ENCODE data around the gene SHLD1.

The SHLD1 gene

GRCh38 chr20:5811746-5812145 lies 61.5 kb downstream of the SHLD1 start:
- DNase-seq (ENCODE audit: low read depth in 4 of 4, low spot score in 1 of 4): no peak

- no peak for DNase-seq (ENCODE audit: low read depth in 4 of 4, low spot score in 1 of 4)
These were observed 68.1 kb downstream of the SHLD1 start for GRCh38 chr20:5818346-5818681.

DNA sequence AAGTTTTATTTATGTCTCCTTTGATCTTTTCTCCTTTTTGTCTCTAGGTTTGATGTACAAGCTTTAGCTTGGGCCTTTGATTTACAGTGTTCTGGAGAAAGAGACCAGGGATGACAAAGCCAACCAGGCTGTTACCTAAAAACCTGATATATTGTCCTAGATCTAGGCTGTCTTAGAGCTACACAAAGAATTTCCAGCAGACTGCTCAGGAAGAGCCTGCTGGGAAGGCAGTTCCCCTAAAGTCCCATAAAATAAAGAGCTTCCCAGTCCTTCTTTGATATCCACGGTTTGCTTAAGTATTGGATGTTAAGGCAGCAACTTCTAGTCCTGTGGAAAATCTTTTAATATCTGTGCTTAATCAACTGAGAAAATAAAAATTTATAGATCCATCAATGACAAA lies 70.5 kb downstream of the SHLD1 start:
- no peak for DNase-seq (ENCODE audit: low read depth in 4 of 4, low spot score in 1 of 4)

GRCh38 chr20:5821627-5822215 lies 71.5 kb downstream of the SHLD1 start:
- DNase-seq (ENCODE audit: low read depth in 4 of 4, low spot score in 1 of 4): no peak

DNA sequence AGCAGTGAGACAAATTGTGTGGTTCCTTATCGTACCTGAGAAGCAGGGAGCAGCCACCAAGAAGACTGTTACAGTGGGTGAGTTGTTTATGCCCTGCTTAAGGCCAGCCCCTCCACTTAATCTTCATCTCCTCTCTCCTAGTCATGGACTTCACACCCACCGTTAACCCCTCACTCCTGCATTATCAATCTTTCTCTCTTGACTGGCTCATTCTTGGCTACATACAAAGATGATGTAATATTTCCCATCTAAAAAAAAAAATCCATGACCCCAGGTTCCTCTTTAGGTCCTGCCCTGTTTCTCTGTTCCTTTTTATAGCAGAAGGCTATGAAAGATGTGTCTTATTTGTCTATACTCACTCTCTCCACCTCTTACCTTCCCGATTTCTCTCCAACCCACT lies 72.4 kb downstream of the SHLD1 start:
- no peak for DNase-seq (ENCODE audit: low read depth in 4 of 4, low spot score in 1 of 4)

GRCh38 chr20:5825130-5825719 lies 75.0 kb downstream of the SHLD1 start:
- DNase-seq (ENCODE audit: low read depth in 4 of 4, low spot score in 1 of 4): no peak

DNA sequence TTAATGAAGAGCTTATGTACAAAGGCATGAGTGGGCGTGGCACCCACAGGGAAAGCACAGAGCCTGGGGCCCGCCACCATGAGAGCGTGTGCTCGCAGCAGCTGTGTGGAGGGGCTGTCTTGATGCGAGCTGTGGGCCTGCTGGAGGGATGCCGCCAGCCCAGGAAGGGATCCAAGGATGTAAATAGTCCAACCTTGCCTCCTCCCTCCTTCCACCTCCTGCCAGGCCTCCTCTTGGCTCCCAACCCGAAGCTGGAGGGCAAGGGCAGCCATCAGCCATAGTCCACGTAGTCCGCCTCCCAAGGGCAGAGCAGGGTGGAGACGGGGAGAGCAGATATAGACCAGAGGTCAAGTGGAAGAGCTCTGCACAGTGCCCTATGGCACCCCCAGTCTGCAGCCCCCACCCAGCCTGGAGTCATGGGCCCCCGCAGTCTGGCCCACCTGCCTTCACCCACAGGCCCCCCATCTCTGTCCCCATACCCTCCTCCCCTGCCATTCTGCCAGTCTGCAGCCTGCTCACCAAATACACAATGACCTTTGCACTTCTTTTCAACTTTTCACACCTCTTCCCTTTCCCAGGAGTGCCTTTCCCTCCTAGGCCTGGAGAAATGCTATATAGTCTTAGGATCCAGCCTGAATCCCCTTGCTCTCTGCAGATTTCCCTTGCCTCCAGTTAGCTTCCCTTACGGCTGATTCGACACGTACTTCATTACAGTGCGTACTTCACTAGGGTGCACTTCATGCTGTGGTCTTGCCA lies 77.1 kb downstream of the SHLD1 start:
- DNase-seq (ENCODE audit: low read depth in 4 of 4, low spot score in 1 of 4): no peak

DNA sequence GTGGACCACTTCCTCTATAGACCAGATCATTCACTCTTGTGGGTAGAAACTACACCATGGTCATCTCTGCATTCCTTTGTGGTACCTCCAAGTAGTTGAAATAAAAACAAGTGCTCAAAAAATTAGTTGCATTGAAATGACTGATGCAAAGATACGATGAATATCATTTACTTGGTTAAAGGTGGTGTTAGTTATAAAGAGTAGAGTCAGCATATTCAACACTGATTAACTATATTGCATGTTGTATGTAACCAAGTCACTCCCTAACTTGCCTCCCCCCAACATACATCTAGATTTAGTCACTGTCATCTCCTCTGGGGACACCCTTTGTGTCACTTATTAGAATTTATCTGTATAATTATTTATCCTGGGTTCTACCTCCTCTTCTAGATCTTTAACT lies 77.7 kb downstream of the SHLD1 start:
- DNase-seq (ENCODE audit: low read depth in 4 of 4, low spot score in 1 of 4): no peak

- DNase-seq (ENCODE audit: low read depth in 4 of 4, low spot score in 1 of 4): no peak
These were observed 79.1 kb downstream of the SHLD1 start for GRCh38 chr20:5829241-5829809.

- no peak for DNase-seq (ENCODE audit: low read depth in 4 of 4, low spot score in 1 of 4)
These were observed 81.5 kb downstream of the SHLD1 start for GRCh38 chr20:5831539-5832237.

GRCh38 chr20:5833309-5833941 lies 83.2 kb downstream of the SHLD1 start:
- DNase-seq (ENCODE audit: low read depth in 4 of 4, low spot score in 1 of 4): no peak

DNA sequence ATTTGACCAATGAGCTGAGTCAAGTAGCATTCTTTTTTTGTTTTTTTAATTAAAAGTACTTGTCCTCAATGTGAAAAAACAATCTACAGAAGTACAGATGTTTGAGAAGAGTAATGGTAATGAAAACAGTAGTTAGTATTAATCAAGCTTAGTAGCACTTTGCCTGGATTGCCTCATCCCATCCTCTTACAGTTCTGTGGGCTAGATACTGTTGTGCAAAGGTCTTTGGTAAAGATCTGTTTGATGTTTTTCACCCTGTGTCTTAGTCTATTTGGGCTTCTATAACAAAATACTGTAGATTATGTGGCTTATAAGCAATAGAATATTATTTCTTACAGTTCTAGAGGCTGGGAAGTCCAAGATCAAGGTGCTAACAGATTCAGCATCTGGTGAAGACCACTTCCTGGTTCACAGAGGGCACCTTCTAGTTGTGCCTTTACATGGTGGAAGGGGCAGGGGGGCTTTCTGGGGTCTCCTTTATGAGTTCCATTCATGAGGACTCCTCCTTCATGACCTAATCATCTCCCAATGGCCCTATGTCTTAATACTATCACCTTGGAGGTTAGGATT lies 84.3 kb downstream of the SHLD1 start:
- DNase-seq (ENCODE audit: low read depth in 4 of 4, low spot score in 1 of 4): no peak

DNA sequence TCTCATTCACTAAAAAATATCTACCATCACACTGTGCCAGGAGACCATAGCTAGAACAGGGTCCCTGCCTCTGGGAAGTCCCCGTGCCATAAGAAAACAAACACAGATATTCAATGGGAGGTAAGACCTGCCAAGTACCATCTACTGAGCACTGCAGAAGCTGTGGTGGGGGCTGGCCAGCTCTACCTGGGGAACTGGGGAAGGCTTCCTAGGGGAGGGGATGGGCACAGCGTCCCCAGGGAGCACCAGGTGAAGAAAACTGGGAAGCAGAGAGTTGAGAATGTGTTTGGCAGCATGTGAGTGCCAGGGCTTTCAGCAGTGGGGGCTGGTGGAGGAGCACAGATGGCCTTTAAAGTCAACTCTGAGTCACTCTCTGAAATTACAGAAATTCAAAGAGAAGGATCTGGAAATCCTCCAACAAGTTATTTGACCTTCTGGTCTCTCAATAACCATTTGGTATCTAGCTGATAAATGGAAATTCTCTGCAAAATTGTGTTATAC lies 85.2 kb downstream of the SHLD1 start:
- DNase-seq (ENCODE audit: low read depth in 4 of 4, low spot score in 1 of 4): no peak

DNA sequence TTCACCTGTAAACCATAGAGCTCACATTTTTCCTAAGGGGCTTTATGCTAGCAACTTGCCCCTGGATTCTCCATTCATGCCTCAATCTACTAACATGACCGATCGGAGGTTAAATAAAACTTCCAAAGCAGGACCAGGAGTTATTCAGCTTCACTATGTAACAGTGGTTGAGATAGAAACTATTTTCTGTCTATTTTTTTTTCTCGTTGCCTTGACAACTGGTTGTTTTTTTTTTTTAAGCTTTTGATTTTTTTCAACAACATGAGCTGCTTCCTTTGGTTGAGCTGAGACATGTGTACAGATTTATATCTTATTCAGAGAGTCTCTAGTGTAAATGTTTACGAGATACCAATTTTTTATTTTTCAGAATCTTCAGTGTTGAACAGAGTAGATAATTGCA lies 85.7 kb downstream of the SHLD1 start:
- DNase-seq (ENCODE audit: low read depth in 4 of 4, low spot score in 1 of 4): no peak

DNA sequence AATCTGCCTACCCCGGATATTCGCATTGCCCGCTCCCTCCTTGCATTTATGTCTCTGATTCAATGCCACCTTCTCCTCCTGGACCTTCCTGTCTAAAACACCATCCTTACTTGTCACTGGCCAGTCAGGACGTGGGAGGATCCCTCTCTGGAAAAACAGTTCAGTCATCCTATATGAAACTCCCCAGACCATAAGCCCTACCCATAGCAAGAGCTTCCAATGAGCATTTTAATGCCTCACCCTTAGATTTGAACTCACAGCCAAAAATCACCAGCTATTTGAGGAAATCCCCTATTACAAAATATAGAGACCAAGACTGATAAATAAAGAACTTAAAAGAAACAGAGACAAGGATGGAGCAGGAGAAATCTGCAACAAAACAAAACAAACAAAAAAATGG lies 86.4 kb downstream of the SHLD1 start:
- DNase-seq (ENCODE audit: low read depth in 4 of 4, low spot score in 1 of 4): no peak

GRCh38 chr20:5840411-5841002 lies 90.3 kb downstream of the SHLD1 start:
- no peak for DNase-seq (ENCODE audit: low read depth in 4 of 4, low spot score in 1 of 4)

- no peak for DNase-seq (ENCODE audit: low read depth in 4 of 4, low spot score in 1 of 4)
These were observed 91.3 kb downstream of the SHLD1 start for GRCh38 chr20:5841522-5841921.

DNA sequence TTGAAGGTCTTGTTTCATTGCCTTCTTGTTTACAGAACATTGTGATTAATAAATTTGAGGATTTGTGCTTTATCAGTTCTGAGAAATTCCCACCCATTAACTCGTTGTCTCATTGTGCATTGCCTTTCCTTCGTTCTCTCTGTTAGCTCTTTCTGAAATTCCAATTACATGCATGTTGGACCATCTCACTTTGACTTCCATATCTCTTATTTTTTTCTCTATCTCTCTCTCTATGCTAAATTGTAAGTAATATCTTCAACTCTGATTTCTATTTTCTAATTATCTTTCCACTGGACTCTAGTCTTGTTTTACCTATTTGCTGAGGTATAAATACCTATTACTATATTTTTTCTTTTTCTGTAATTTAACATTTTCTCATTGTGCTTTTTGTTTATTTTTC lies 92.3 kb downstream of the SHLD1 start:
- DNase-seq (ENCODE audit: low read depth in 4 of 4, low spot score in 1 of 4): no peak

DNA sequence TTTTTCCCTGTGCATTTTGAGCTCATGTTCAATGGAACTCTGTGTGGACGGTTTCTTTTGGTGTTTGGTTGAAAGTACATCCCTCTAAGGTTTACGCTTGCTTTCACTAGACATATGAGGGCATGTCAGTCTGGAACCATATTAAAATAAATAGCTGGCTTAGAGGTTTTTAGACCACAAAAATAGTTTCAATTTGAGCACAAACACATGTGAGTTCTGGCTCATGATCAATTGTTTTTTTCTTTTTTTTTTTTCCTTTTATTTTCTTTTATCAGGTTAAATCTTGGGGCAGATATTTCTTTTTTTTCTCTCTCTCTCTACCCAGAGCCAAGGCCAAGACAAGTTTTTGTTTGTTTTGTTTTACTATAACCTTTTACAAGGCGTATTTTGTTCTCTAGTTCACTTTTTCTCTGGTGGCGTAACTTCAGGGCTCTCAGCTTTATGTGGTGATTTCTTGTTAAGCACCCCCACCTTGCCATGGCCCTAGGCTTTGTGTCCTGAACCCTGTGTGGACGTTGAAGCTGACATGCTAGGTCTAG lies 92.9 kb downstream of the SHLD1 start:
- DNase-seq (ENCODE audit: low read depth in 4 of 4, low spot score in 1 of 4): no peak

DNA sequence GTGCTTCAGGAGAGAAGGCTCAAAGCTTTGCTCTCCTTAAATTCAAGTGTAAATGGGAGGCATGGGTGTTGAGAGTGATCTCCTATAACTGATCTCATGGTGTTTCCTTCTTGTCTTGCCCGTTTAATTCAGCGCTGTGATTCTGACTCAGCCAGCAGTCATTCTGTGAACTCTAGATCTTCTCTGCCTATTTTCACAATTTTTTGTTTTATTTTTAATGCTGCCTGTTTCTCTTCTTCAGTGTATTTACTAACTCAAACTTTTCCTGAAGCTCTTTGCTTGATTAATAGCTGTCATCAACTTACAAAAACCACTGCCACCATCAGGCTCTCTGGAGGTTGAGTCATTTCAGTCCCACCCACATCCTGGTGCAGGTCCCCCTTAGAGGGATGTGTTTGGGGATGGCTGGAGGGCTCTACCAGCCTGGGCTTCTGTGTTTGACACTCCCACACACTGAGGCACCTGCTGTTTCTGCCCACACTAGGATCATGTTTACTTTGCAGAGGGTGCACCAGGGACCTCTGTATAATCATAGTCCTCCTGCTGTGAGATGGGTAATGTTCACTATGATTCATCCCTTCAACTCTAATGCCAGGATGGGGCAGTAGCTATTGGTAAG lies 94.0 kb downstream of the SHLD1 start:
- DNase-seq (ENCODE audit: low read depth in 4 of 4, low spot score in 1 of 4): peak in 3 of 4 experiments; percentile 16 to 47 (median 28)
